A549 (cell line): ENCODE results near the gene MC5R. TPM values are rescaled to one million over a fixed set of nuclear protein-coding genes. Genes with fewer than 3 reads are reported as not detected.
A peak's percentile ranks its signal among the peaks of the same experiment; 100 is the strongest.

Experiments used
- ATAC-seq, 2 experiments: fragments of 200-7000 bp in 1 of 2; fragments of >200 bp in 1 of 2; cut with Nextera tagmentation in 1 of 2; cut with Tn5 transposase in 1 of 2; 3 replicates each; pipeline versions ENCODE4 v1.8.0 to v1.9.1; 2018 to 2020; ENCODE audit warnings: mild to moderate bottlenecking in 1 of 2, moderate library complexity in 1 of 2
- CTCF ChIA-PET: fragments of 300-600 bp; sonication (Branson Sonifier 250); formaldehyde crosslinking; extraction: SDS; loops from one replicate; lab custom pipeline; 2021; ENCODE audit warnings: antibody characterized with exemption, inconsistent platforms; lab: Yijun Ruan, JAX
- POLR2A ChIA-PET: fragments of 350-600 bp; formaldehyde crosslinking; extraction: SDS; loops from one replicate; lab custom pipeline; 2021; ENCODE audit warnings: antibody characterized with exemption, inconsistent platforms; lab: Yijun Ruan, JAX
- DNase-seq, 2 experiments: peaks; one replicate each; pipeline versions ENCODE4 v3.0.0 to v3.0.0-alpha.2; 2011 to 2016; ENCODE audit warnings: low read depth in 1 of 2, low spot score in 1 of 2
- FAIRE-seq: peaks from 2 replicates; lab custom pipeline; 2011; peaks lifted over from hg19 to GRCh38; lab: Jason Lieb, UNC
- H3K27ac ChIP-seq, 2 experiments: fragments of >200 bp; sonication (Bioruptor Twin); formaldehyde crosslinking; 3 replicates each; pipeline ENCODE4 v1.5.1; 2016 to 2017
- H3K4me1 ChIP-seq: fragments of >200 bp; sonication (Bioruptor Twin); formaldehyde crosslinking; 3 replicates; pipeline ENCODE4 v1.6.1; 2016
- H3K4me2 ChIP-seq: fragments of >200 bp; sonication (Bioruptor Twin); formaldehyde crosslinking; 3 replicates; pipeline ENCODE4 v1.6.1; 2016
- H3K4me3 ChIP-seq: fragments of >200 bp; sonication (Bioruptor Twin); formaldehyde crosslinking; 3 replicates; pipeline ENCODE4 v1.5.1; 2016
- H3K9me3 ChIP-seq: fragments of >200 bp; sonication (Bioruptor Twin); formaldehyde crosslinking; 3 replicates; pipeline ENCODE4 v1.6.1; 2016
- CBX2 ChIP-seq: fragments of 200-600 bp; sonication (generic); IDR thresholded peaks from 2 replicates; pipeline ENCODE4 v1.6.1; 2016; ENCODE audit warnings: low read depth, mild to moderate bottlenecking, borderline replicate concordance
- CBX8 ChIP-seq: fragments of 200-600 bp; sonication (generic); IDR thresholded peaks from 2 replicates; pipeline ENCODE4 v1.6.1; 2016
- CEBPB ChIP-seq, 2 experiments: fragments of >200 bp in 1 of 2; sonication (Bioruptor Twin) in 1 of 2; formaldehyde crosslinking in 1 of 2; IDR thresholded peaks; 2 replicates each; pipeline ENCODE4 v1.6.1; 2012 to 2016
- CHD2 ChIP-seq: fragments of 150-350 bp; IDR thresholded peaks from 2 replicates; pipeline ENCODE4 v1.6.1; 2014; ENCODE audit warnings: low read length; ENCODE audit not compliant: partially characterized antibody
- EHF ChIP-seq: fragments of 250-450 bp; sonication (Bioruptor Pico); IDR thresholded peaks from 2 replicates; pipeline ENCODE4 v1.5.0; 2020; ENCODE audit warnings: mild to moderate bottlenecking
- EHMT2 ChIP-seq: fragments of 200-600 bp; sonication (generic); IDR thresholded peaks from 2 replicates; pipeline ENCODE4 v1.6.1; 2016; ENCODE audit warnings: antibody characterized with exemption, low read depth, mild to moderate bottlenecking, moderate library complexity
- ESRRA ChIP-seq: fragments of 150-350 bp; IDR thresholded peaks from 2 replicates; pipeline ENCODE4 v1.6.1; 2014; ENCODE audit warnings: mild to moderate bottlenecking, low read length, borderline replicate concordance
- FOSB ChIP-seq: fragments of 250-450 bp; sonication (Bioruptor Pico); IDR thresholded peaks from 2 replicates; pipeline ENCODE4 v1.5.0; 2020; ENCODE audit warnings: mild to moderate bottlenecking, moderate library complexity
- GATA3 ChIP-seq: IDR thresholded peaks from 2 replicates; pipeline ENCODE4 v1.6.1; 2012; ENCODE audit warnings: borderline replicate concordance
- HEYL ChIP-seq: fragments of 250-450 bp; sonication (Bioruptor Pico); IDR thresholded peaks from 2 replicates; pipeline ENCODE4 v1.8.0; 2021; ENCODE audit warnings: mild to moderate bottlenecking, moderate library complexity
- HOXA7 ChIP-seq: fragments of 250-450 bp; sonication (Bioruptor Pico); IDR thresholded peaks from 2 replicates; pipeline ENCODE4 v1.5.0; 2020; ENCODE audit warnings: mild to moderate bottlenecking, moderate library complexity
- HOXB5 ChIP-seq: fragments of 250-450 bp; sonication (Bioruptor Pico); IDR thresholded peaks from 2 replicates; pipeline ENCODE4 v1.5.0; 2020; ENCODE audit warnings: mild to moderate bottlenecking, moderate library complexity
- KDM5A ChIP-seq: fragments of 200-600 bp; sonication (generic); IDR thresholded peaks from 2 replicates; pipeline ENCODE4 v1.6.1; 2016; ENCODE audit warnings: antibody characterized with exemption, mild to moderate bottlenecking
- MAFK ChIP-seq: fragments of 450-650 bp; IDR thresholded peaks from 2 replicates; pipeline ENCODE4 v1.6.1; 2014; ENCODE audit not compliant: partially characterized antibody
- MAZ ChIP-seq: fragments of 150-350 bp; IDR thresholded peaks from 2 replicates; pipeline ENCODE4 v1.6.1; 2014; ENCODE audit warnings: antibody characterized with exemption, low read depth, low read length, borderline replicate concordance
- NPAS2 ChIP-seq: fragments of 250-450 bp; sonication (Bioruptor Pico); IDR thresholded peaks from 2 replicates; pipeline ENCODE4 v1.8.0; 2022; ENCODE audit warnings: mild to moderate bottlenecking, moderate library complexity, borderline replicate concordance
- PHF8 ChIP-seq: fragments of 200-600 bp; sonication (generic); IDR thresholded peaks from 2 replicates; pipeline ENCODE4 v1.6.1; 2016; ENCODE audit warnings: low read depth, mild to moderate bottlenecking, antibody characterized with exemption, moderate library complexity, borderline replicate concordance
- RAD21 ChIP-seq, 2 experiments: fragments of >200 bp in 1 of 2; sonication (Bioruptor Twin) in 1 of 2; formaldehyde crosslinking in 1 of 2; IDR thresholded peaks in 1 of 2; conservative IDR thresholded peaks in 1 of 2; 2 replicates in 1 of 2; 3 replicates in 1 of 2; pipeline ENCODE4 v1.6.1; 2012 to 2018; ENCODE audit warnings: inconsistent platforms in 1 of 2
- RARB ChIP-seq: fragments of 250-450 bp; sonication (Bioruptor Pico); IDR thresholded peaks from 2 replicates; pipeline ENCODE4 v1.8.0; 2021; ENCODE audit warnings: mild to moderate bottlenecking, moderate library complexity
- RFX5 ChIP-seq: fragments of 450-650 bp; IDR thresholded peaks from 2 replicates; pipeline ENCODE4 v1.7.1; 2014; ENCODE audit warnings: antibody characterized with exemption, mild to moderate bottlenecking, moderate library complexity
- RNF2 ChIP-seq: fragments of 200-600 bp; sonication (generic); IDR thresholded peaks from 2 replicates; pipeline ENCODE4 v1.6.1; 2016; ENCODE audit warnings: low read depth, mild to moderate bottlenecking, antibody characterized with exemption, moderate library complexity, borderline replicate concordance
- SMC3 ChIP-seq: fragments of >200 bp; sonication (Bioruptor Twin); formaldehyde crosslinking; IDR thresholded peaks from 3 replicates; pipeline ENCODE4 v1.6.1; 2018; ENCODE audit warnings: inconsistent platforms
- SREBF2 ChIP-seq: fragments of 450-650 bp; IDR thresholded peaks from 2 replicates; pipeline ENCODE4 v1.6.1; 2014; ENCODE audit warnings: mild to moderate bottlenecking, moderate library complexity
- ZC3H11A ChIP-seq: fragments of 450-650 bp; IDR thresholded peaks from 2 replicates; pipeline ENCODE4 v1.6.1; 2014; ENCODE audit warnings: antibody characterized with exemption, mild to moderate bottlenecking
- WGBS: methylation state at CpG from one replicate; pipeline ENCODE4 v1.1.6; 2017; ENCODE audit errors: missing lambda C conversion rate; 5-methylcytosine and 5-hydroxymethylcytosine counted together
- polyA plus RNA-seq, 4 experiments: library from polyadenylated mRNA; depleted of rRNA in 3 of 4; stranded (reverse); fragments of >200 nt; fragmentation: RNase III in 1 of 4; extraction: RNeasy Plus Mini Kit Qiagen cat#74134 plus additional on column Dnase treatment in 1 of 4; gene quantifications; 2 replicates in 3 of 4; 3 replicates in 1 of 4; pipeline ENCODE4 v1.2.3, GENCODE V29; 2011 to 2017
- TF ChIP-seq, protein P1 (sequence below): fragments of 250-450 bp; sonication (Bioruptor Pico); IDR thresholded peaks from 2 replicates; pipeline ENCODE4 v1.5.0; 2021; ENCODE audit warnings: mild to moderate bottlenecking, moderate library complexity, borderline replicate concordance
- TF ChIP-seq, protein P2 (sequence below): fragments of 150-350 bp; IDR thresholded peaks from 2 replicates; pipeline ENCODE4 v1.6.1; 2014; ENCODE audit warnings: low read depth, mild to moderate bottlenecking, low read length
- TF ChIP-seq, protein P3 (sequence below): IDR thresholded peaks from 2 replicates; pipeline ENCODE4 v1.6.1; 2012
- TF ChIP-seq, protein P4 (sequence below): fragments of 450-650 bp; IDR thresholded peaks from 2 replicates; pipeline ENCODE4 v1.6.1; 2014; ENCODE audit warnings: antibody characterized with exemption
- TF ChIP-seq, protein P5 (sequence below): fragments of 250-450 bp; sonication (Bioruptor Pico); IDR thresholded peaks from 2 replicates; pipeline ENCODE4 v1.5.0; 2020; ENCODE audit warnings: low read depth, mild to moderate bottlenecking, moderate library complexity
- TF ChIP-seq, protein P6 (sequence below): IDR thresholded peaks from 2 replicates; pipeline ENCODE4 v1.6.1; 2012; ENCODE audit warnings: low read depth, borderline replicate concordance

MC5R gene
- polyA plus RNA-seq, 2 of the 4 experiments (the other 2 are of a cell fraction): not detected

DNA sequence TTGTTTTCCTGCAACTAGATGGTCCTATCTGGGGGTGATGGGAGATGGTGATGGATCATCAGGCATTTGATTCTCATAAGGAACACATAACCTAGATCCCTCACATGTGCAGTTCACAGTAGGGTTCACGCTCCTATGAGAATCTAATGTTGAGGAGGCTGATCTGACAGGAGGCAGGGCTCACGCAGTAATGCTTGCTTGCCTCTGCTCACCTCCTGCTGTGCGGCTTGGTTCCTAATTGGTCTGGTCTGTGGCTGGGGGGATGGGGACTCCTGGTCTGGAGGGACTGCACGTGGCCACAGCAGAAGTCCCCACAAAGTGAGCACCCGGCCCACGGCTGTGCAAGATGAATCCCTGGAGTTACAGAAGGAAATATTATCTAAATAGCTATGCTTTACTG is 11.3 kb downstream of the MC5R start:
- DNase-seq (no peak), ATAC-seq (no peak), FAIRE-seq (no peak)
- TF ChIP-seq, protein P1, sequence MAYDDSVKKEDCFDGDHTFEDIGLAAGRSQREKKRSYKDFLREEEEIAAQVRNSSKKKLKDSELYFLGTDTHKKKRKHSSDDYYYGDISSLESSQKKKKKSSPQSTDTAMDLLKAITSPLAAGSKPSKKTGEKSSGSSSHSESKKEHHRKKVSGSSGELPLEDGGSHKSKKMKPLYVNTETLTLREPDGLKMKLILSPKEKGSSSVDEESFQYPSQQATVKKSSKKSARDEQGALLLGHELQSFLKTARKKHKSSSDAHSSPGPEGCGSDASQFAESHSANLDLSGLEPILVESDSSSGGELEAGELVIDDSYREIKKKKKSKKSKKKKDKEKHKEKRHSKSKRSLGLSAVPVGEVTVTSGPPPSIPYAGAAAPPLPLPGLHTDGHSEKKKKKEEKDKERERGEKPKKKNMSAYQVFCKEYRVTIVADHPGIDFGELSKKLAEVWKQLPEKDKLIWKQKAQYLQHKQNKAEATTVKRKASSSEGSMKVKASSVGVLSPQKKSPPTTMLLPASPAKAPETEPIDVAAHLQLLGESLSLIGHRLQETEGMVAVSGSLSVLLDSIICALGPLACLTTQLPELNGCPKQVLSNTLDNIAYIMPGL: no peak
- TF ChIP-seq RNF2: no peak
- no peak for TF ChIP-seq RARB (CRISPR knock-in tag)
- no peak for TF ChIP-seq RAD21 (conservative IDR thresholded peaks at IDR 0.05 in 1 of 2, IDR thresholded peaks at IDR 0.05 in 1 of 2)
- TF ChIP-seq, protein P2, sequence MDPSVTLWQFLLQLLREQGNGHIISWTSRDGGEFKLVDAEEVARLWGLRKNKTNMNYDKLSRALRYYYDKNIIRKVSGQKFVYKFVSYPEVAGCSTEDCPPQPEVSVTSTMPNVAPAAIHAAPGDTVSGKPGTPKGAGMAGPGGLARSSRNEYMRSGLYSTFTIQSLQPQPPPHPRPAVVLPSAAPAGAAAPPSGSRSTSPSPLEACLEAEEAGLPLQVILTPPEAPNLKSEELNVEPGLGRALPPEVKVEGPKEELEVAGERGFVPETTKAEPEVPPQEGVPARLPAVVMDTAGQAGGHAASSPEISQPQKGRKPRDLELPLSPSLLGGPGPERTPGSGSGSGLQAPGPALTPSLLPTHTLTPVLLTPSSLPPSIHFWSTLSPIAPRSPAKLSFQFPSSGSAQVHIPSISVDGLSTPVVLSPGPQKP: no peak
- TF ChIP-seq FOSB (CRISPR knock-in tag): no peak
- no peak for TF ChIP-seq NPAS2 (CRISPR knock-in tag)
- TF ChIP-seq CBX8: no peak
- no peak for TF ChIP-seq HOXB5
- no peak for TF ChIP-seq CEBPB (IDR thresholded peaks at IDR 0.05)
- TF ChIP-seq PHF8: no peak
- no peak for TF ChIP-seq ZC3H11A
- no peak for TF ChIP-seq MAZ
- no peak for TF ChIP-seq KDM5A
- TF ChIP-seq SREBF2: no peak
- no peak for TF ChIP-seq CBX2
- TF ChIP-seq, protein P3, sequence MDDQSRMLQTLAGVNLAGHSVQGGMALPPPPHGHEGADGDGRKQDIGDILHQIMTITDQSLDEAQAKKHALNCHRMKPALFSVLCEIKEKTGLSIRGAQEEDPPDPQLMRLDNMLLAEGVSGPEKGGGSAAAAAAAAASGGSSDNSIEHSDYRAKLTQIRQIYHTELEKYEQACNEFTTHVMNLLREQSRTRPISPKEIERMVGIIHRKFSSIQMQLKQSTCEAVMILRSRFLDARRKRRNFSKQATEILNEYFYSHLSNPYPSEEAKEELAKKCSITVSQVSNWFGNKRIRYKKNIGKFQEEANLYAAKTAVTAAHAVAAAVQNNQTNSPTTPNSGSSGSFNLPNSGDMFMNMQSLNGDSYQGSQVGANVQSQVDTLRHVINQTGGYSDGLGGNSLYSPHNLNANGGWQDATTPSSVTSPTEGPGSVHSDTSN: no peak
- TF ChIP-seq HOXA7 (CRISPR knock-in tag): no peak
- TF ChIP-seq GATA3: no peak
- TF ChIP-seq MAFK: no peak
- WGBS: 42% methylated on average over 4 of the region's 6 CpGs
- H3K9me3 ChIP-seq: no peaks in the 10 kb centered on the region
- H3K27ac ChIP-seq: no peak overlapping the region
- no peak overlapping the region for H3K4me3 ChIP-seq
- H3K4me1 ChIP-seq: no peaks in the 10 kb centered on the region
- CTCF ChIA-PET: no interaction called here
- POLR2A ChIA-PET: no interaction called here
- no peak overlapping the region for H3K4me2 ChIP-seq

DNA sequence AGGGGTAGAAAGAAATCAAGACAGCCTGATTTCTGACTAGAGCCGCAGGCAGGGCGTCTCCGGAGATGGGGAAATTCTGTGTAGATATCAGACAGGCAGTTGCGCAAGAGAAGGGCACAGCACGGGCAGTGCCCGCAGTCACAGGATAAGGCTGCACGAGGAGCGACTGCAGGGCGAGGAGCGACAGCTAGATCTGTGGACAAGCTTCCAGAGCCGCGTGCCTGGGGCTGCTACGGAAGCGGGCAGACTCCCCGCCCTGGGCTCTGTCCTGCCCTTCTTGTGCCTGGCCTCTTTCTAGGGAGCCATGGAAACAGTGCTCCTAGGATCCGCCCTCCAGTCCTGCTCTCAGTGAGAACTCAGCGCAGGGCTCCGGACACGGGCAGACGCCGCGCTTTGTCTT is 12.6 kb downstream of the MC5R start:
- CTCF ChIA-PET: no interaction called here

DNA sequence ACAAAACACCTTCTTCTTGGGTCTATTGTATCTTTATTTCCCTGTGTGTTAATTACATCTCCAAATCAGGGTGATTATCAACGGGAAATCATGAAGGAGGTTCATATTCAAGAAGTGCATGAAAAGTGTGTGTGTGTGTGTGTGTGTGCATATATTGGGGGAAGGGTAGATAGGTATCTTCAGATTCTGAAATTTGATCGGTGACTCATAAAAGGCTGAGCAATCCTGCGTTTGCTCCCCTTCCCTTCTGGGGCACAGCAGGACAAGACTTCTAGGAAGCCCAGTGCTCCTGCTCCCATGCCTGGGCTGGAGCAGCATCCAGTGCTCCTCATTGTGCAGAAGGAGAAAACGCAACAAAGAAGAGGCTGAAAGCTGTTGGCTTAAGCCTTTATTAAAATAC is 25.8 kb downstream of the MC5R start:
- FAIRE-seq: no peak
- Histone ChIP-seq H3K4me2 (peak overlapping the region; percentile 25; the same call in 1 of the 3 replicates), H3K27ac (no peak overlapping the region), H3K4me1 (no peaks in the 10 kb centered on the region), H3K4me3 (no peak overlapping the region), H3K9me3 (no peaks in the 10 kb centered on the region)
- 2% methylated on average over 4 of the region's 4 CpGs for WGBS
- no peak for DNase-seq
- ChIA-PET CTCF (no interaction called here), POLR2A (no interaction called here)
- no peak for ATAC-seq
- TF ChIP-seq PHF8 (no peak), KDM5A (no peak), EHF (CRISPR knock-in tag) (no peak), MAFK (no peak), SREBF2 (no peak), EHMT2 (no peak), RNF2 (no peak), RFX5 (no peak), ESRRA (no peak), SMC3 (no peak), CHD2 (no peak)
- TF ChIP-seq, protein P4, sequence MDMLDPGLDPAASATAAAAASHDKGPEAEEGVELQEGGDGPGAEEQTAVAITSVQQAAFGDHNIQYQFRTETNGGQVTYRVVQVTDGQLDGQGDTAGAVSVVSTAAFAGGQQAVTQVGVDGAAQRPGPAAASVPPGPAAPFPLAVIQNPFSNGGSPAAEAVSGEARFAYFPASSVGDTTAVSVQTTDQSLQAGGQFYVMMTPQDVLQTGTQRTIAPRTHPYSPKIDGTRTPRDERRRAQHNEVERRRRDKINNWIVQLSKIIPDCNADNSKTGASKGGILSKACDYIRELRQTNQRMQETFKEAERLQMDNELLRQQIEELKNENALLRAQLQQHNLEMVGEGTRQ: no peak
- TF ChIP-seq, protein P5, sequence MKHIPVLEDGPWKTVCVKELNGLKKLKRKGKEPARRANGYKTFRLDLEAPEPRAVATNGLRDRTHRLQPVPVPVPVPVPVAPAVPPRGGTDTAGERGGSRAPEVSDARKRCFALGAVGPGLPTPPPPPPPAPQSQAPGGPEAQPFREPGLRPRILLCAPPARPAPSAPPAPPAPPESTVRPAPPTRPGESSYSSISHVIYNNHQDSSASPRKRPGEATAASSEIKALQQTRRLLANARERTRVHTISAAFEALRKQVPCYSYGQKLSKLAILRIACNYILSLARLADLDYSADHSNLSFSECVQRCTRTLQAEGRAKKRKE (CRISPR knock-in tag): no peak
- TF ChIP-seq, protein P6, sequence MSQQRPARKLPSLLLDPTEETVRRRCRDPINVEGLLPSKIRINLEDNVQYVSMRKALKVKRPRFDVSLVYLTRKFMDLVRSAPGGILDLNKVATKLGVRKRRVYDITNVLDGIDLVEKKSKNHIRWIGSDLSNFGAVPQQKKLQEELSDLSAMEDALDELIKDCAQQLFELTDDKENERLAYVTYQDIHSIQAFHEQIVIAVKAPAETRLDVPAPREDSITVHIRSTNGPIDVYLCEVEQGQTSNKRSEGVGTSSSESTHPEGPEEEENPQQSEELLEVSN: no peak

More for the DNA sequence above, 12.6 kb downstream of the MC5R start:
- ATAC-seq (peak in 1 of 2 experiments; percentile 27; a peak in 2 of 6 replicates), FAIRE-seq (no peak), DNase-seq (no peak)
- TF ChIP-seq SREBF2: no peak
- peak; percentile 62 to 69; a peak in 3 of 4 replicates for TF ChIP-seq CEBPB (IDR thresholded peaks at IDR 0.05)
- TF ChIP-seq HEYL (CRISPR knock-in tag): no peak
- Histone ChIP-seq H3K4me2 (peak overlapping the region; percentile 54; the same call in 2 of the 3 replicates), H3K4me1 (no peaks in the 10 kb centered on the region), H3K9me3 (no peaks in the 10 kb centered on the region), H3K27ac (no peak overlapping the region), H3K4me3 (no peak overlapping the region)
- POLR2A ChIA-PET: no interaction called here
- 32% methylated on average over 16 of the region's 22 CpGs for WGBS
